K562 (cell line): ENCODE data around the gene CNDP2. TPM values are rescaled to one million over a fixed set of nuclear protein-coding genes. Genes with fewer than 3 reads are reported as not detected.

Experiments used
- BACH1 ChIP-seq: fragments of 200-800 bp; sonication (Bioruptor generic); IDR thresholded peaks from 2 replicates; pipeline ENCODE4 v1.6.1; 2016; ENCODE audit warnings: missing genetic modification characterization, missing compliant biosample characterization
- CEBPB ChIP-seq: fragments of 450-650 bp; IDR thresholded peaks from 2 replicates; pipeline ENCODE4 v1.6.1; 2016; ENCODE audit warnings: missing genetic modification characterization, missing compliant biosample characterization
- COPS2 ChIP-seq: fragments of 450-650 bp; conservative IDR thresholded peaks from 2 replicates; pipeline ENCODE4 v1.6.1; 2016; ENCODE audit warnings: mild to moderate bottlenecking, moderate library complexity
- CREB1 ChIP-seq, 2 experiments: sonication (generic) in 1 of 2; formaldehyde crosslinking in 1 of 2; IDR thresholded peaks; 2 replicates each; pipeline versions ENCODE4 v1.6.1 to v1.8.0; 2012 to 2022; ENCODE audit warnings: inconsistent platforms in 1 of 2, mild to moderate bottlenecking in 1 of 2, missing genetic modification reagents in 1 of 2, moderate library complexity in 1 of 2
- CREB3L1 ChIP-seq: fragments of 450-650 bp; IDR thresholded peaks from 2 replicates; pipeline ENCODE4 v1.6.1; 2014; ENCODE audit warnings: low read depth, mild to moderate bottlenecking, moderate library complexity, borderline replicate concordance
- FOXK2 ChIP-seq, 2 experiments: fragments of 450-650 bp; IDR thresholded peaks in 1 of 2; conservative IDR thresholded peaks in 1 of 2; 2 replicates each; pipeline ENCODE4 v1.6.1; 2016; ENCODE audit warnings: low read depth in 2 of 2, mild to moderate bottlenecking in 1 of 2
- GTF3C2 ChIP-seq: IDR thresholded peaks from 3 replicates; pipeline ENCODE4 v1.6.1; 2011; ENCODE audit warnings: borderline replicate concordance, mild to moderate bottlenecking, moderate library complexity; ENCODE audit not compliant: insufficient read length; ENCODE audit errors: extremely low read depth
- RAD51 ChIP-seq: fragments of 450-650 bp; IDR thresholded peaks from 2 replicates; pipeline ENCODE4 v1.7.1; 2016; ENCODE audit warnings: low read depth, mild to moderate bottlenecking, borderline replicate concordance
- SRSF7 ChIP-seq: fragments of 200-400 bp; formaldehyde crosslinking; optimal IDR thresholded peaks from 2 replicates; pipeline ENCODE3; 2017; ENCODE audit warnings: mild to moderate bottlenecking, low read depth, low read length
- ZBTB17 ChIP-seq: fragments of 450-650 bp; formaldehyde crosslinking; IDR thresholded peaks from 2 replicates; pipeline ENCODE4 v1.4.0; 2020; ENCODE audit warnings: mild to moderate bottlenecking
- ZKSCAN8 ChIP-seq: fragments of 200-800 bp; sonication (Bioruptor generic); IDR thresholded peaks from 2 replicates; pipeline ENCODE4 v1.6.1; 2016; ENCODE audit warnings: missing genetic modification characterization, missing compliant biosample characterization
- ZNF175 ChIP-seq: fragments of 200-800 bp; sonication (Bioruptor generic); IDR thresholded peaks from 2 replicates; pipeline ENCODE4 v1.6.1; 2016; ENCODE audit warnings: low read depth, mild to moderate bottlenecking, missing genetic modification characterization, missing compliant biosample characterization
- polyA plus RNA-seq, 8 experiments: library from polyadenylated mRNA; depleted of rRNA in 4 of 8; stranded (reverse) in 5 of 8; unstranded in 3 of 8; fragments of >200 nt; fragmentation: Nextera tagmentation in 2 of 8; fragmentation: Illumina TruSeq in 1 of 8; extraction: Ambion mirVana in 2 of 8; extraction: Trizol in 1 of 8; gene quantifications; 2 replicates each; pipeline versions ENCODE4 v1.2.1 to v1.2.3, GENCODE V29; 2011 to 2014; ENCODE audit warnings: inconsistent platforms in 1 of 8, missing spikeins in 1 of 8
- total RNA-seq, 7 experiments: library from RNA; depleted of rRNA in 6 of 7; stranded (reverse); fragments of >200 nt in 6 of 7; fragmentation: Illumina TruSeq in 2 of 7; extraction: Trizol in 2 of 7; gene quantifications; 2 replicates each; pipeline versions ENCODE4 v1.2.1 to v1.2.3, GENCODE V29; 2011 to 2021; ENCODE audit warnings: low replicate concordance in 1 of 7
- TF ChIP-seq, protein P1 (sequence below): fragments of 250-450 bp; sonication (Bioruptor Pico); IDR thresholded peaks from 2 replicates; pipeline ENCODE4 v1.5.1; 2021; ENCODE audit warnings: mild to moderate bottlenecking
- TF ChIP-seq, protein P2 (sequence below): fragments of 450-650 bp; IDR thresholded peaks from 2 replicates; pipeline ENCODE4 v1.6.1; 2017; ENCODE audit warnings: mild to moderate bottlenecking, moderate library complexity
- TF ChIP-seq, protein P3 (sequence below), 2 experiments: fragments of 450-650 bp; conservative IDR thresholded peaks; 2 replicates each; pipeline ENCODE4 v1.6.1; 2017; ENCODE audit warnings: mild to moderate bottlenecking in 2 of 2, moderate library complexity in 2 of 2
- TF ChIP-seq, protein P4 (sequence below): sonication (generic); formaldehyde crosslinking; IDR thresholded peaks from 2 replicates; pipeline ENCODE4 v1.8.0; 2023; ENCODE audit warnings: mild to moderate bottlenecking, missing genetic modification reagents

Gene CNDP2
- total and polyA plus RNA-seq, 9 of the 15 experiments (the other 6 are each of a cell fraction or from before 2014, with no cell fraction given): 34.1 to 128 (median 53.8) TPM

DNA sequence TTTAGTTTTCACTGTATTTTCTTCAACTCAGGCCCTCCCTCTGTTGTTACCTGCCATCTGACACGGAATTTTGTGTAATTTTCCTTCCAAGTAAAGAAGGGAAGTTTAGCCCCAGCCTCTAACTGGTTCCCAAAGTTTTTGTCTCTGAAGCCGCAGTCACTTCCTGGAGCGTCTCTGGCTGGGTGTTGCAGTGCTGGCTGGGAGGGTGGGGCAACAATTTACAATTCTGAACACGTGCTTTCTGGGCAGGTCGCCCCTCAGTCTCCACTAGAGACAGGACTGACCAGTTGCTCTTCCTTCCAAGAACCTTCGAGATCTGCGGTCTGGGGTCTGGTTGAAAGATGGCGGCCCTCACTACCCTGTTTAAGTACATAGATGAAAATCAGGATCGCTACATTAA lies 3.5 kb downstream of the CNDP2 start (continued):
- TF ChIP-seq CREB3L1: no peak
- TF ChIP-seq, protein P1, sequence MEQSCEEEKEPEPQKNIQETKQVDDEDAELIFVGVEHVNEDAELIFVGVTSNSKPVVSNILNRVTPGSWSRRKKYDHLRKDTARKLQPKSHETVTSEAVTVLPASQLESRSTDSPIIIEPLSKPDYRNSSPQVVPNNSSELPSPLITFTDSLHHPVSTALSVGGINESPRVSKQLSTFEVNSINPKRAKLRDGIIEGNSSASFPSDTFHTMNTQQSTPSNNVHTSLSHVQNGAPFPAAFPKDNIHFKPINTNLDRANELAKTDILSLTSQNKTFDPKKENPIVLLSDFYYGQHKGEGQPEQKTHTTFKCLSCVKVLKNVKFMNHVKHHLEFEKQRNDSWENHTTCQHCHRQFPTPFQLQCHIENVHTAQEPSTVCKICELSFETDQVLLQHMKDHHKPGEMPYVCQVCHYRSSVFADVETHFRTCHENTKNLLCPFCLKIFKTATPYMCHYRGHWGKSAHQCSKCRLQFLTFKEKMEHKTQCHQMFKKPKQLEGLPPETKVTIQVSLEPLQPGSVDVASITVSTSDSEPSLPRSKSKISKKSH (CRISPR knock-in tag): no peak
- TF ChIP-seq COPS2: no peak
- TF ChIP-seq ZKSCAN8: no peak
- TF ChIP-seq, protein P2, sequence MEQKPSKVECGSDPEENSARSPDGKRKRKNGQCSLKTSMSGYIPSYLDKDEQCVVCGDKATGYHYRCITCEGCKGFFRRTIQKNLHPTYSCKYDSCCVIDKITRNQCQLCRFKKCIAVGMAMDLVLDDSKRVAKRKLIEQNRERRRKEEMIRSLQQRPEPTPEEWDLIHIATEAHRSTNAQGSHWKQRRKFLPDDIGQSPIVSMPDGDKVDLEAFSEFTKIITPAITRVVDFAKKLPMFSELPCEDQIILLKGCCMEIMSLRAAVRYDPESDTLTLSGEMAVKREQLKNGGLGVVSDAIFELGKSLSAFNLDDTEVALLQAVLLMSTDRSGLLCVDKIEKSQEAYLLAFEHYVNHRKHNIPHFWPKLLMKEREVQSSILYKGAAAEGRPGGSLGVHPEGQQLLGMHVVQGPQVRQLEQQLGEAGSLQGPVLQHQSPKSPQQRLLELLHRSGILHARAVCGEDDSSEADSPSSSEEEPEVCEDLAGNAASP: no peak
- no peak for TF ChIP-seq ZBTB17 (CRISPR knock-in tag)
- TF ChIP-seq FOXK2 (conservative IDR thresholded peaks at IDR 0.05 in 1 of 2, IDR thresholded peaks at IDR 0.05 in 1 of 2; ENCODE audit: low read depth in 2 of 2): peak; percentile 47 to 70; a peak in 2 of 4 replicates
- TF ChIP-seq, protein P3, sequence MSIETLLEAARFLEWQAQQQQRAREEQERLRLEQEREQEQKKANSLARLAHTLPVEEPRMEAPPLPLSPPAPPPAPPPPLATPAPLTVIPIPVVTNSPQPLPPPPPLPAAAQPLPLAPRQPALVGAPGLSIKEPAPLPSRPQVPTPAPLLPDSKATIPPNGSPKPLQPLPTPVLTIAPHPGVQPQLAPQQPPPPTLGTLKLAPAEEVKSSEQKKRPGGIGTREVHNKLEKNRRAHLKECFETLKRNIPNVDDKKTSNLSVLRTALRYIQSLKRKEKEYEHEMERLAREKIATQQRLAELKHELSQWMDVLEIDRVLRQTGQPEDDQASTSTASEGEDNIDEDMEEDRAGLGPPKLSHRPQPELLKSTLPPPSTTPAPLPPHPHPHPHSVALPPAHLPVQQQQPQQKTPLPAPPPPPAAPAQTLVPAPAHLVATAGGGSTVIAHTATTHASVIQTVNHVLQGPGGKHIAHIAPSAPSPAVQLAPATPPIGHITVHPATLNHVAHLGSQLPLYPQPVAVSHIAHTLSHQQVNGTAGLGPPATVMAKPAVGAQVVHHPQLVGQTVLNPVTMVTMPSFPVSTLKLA (conservative IDR thresholded peaks at IDR 0.05): peak; percentile 87 to 93
- TF ChIP-seq CREB1 (IDR thresholded peaks at IDR 0.05): no peak
- TF ChIP-seq CREB1 (CRISPR knock-in tag; IDR thresholded peaks at IDR 0.05): no peak
- TF ChIP-seq ZNF175: no peak
- TF ChIP-seq GTF3C2: no peak
- no peak for TF ChIP-seq CEBPB
- 0 out of 2 replicates have a peak, but pooled peaks have one; percentile 20 for TF ChIP-seq RAD51
- peak; percentile 36; the same call in 1 of the 2 replicates for TF ChIP-seq BACH1 (tag)
- no peak for TF ChIP-seq SRSF7
- TF ChIP-seq, protein P4, sequence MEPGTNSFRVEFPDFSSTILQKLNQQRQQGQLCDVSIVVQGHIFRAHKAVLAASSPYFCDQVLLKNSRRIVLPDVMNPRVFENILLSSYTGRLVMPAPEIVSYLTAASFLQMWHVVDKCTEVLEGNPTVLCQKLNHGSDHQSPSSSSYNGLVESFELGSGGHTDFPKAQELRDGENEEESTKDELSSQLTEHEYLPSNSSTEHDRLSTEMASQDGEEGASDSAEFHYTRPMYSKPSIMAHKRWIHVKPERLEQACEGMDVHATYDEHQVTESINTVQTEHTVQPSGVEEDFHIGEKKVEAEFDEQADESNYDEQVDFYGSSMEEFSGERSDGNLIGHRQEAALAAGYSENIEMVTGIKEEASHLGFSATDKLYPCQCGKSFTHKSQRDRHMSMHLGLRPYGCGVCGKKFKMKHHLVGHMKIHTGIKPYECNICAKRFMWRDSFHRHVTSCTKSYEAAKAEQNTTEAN: no peak
